PC-9 (cell line): ENCODE measurements around the gene SLK.

Source experiments
- CTCF ChIP-seq: fragments of 200-600 bp; sonication (generic); conservative IDR thresholded peaks from 2 replicates; pipeline ENCODE4 v1.6.1; 2017; ENCODE audit warnings: mixed run types, antibody characterized with exemption, mild to moderate bottlenecking, moderate library complexity
- EZH2 ChIP-seq: fragments of 200-600 bp; sonication (generic); IDR thresholded peaks from 2 replicates; pipeline ENCODE4 v1.8.0; 2017; ENCODE audit warnings: antibody characterized with exemption, low read depth

- TF ChIP-seq CTCF (no peak), EZH2 (no peak)
Measured at GRCh38 chr10:104074505-104074904, 107.6 kb downstream of the SLK start.
